Right lobe of liver (tissue), 6 donors: ENCODE measurements around the gene TLL2. TPM values are rescaled to one million over a fixed set of nuclear protein-coding genes. Genes with fewer than 3 reads are reported as not detected.

ENCODE experiments used
- ATAC-seq, 4 donors: fragments of 200-7000 bp; cut with Tn5 transposase; one replicate each; pipeline ENCODE4 v1.9.1; 2020; ENCODE audit warnings: mild to moderate bottlenecking in 4 of 4, moderate library complexity in 4 of 4
- DNase-seq, 3 donors: peaks; one replicate each; pipeline ENCODE4 v3.0.0-alpha.2; 2020
- H3K27ac ChIP-seq, 3 donors: fragments of 200-600 bp; one replicate each; pipeline ENCODE4 v1.8.0; 2022
- H3K27me3 ChIP-seq, 2 donors: fragments of 200-600 bp; one replicate each; pipeline ENCODE4 v1.8.0; 2022
- H3K36me3 ChIP-seq, 4 donors: fragments of 200-600 bp; sonication (generic) in 1 of 4; one replicate each; pipeline versions ENCODE4 v1.5.1 to v1.8.0; 2017 to 2022; ENCODE audit warnings: control low read depth in 1 of 4
- H3K4me1 ChIP-seq, 4 donors: fragments of 200-600 bp; sonication (generic) in 1 of 4; one replicate each; pipeline versions ENCODE4 v1.5.1 to v1.8.0; 2017 to 2022; ENCODE audit warnings: control low read depth in 1 of 4
- H3K4me3 ChIP-seq, 3 donors: fragments of 200-600 bp; one replicate each; pipeline ENCODE4 v1.8.0; 2022
- H3K9me3 ChIP-seq, 4 donors: fragments of 200-600 bp; sonication (generic) in 1 of 4; one replicate each; pipeline versions ENCODE4 v1.5.1 to v1.8.0; 2017 to 2022; ENCODE audit warnings: control low read depth in 1 of 4
- POLR2A ChIP-seq: fragments of 450-650 bp; IDR thresholded peaks from one replicate; pipeline ENCODE4 v1.6.1; 2017; ENCODE audit warnings: antibody characterized with exemption, mild to moderate bottlenecking
- WGBS: methylation state at CpG from one replicate; pipeline ENCODE4 v1.1.6; 2018; ENCODE audit warnings: low coverage, low lambda C conversion rate; ENCODE audit not compliant: insufficient coverage; ENCODE audit errors: missing lambda C conversion rate; 5-methylcytosine and 5-hydroxymethylcytosine counted together
- intact Hi-C, 2 donors: fragments of 100-400 bp; cut with DNase I; formaldehyde crosslinking; loops; one replicate each; pipeline versions ENCODE4 v1.11.2 to v1.14.1; 2022
- total RNA-seq, 6 experiments: library from RNA; depleted of rRNA in 2 of 6; stranded (reverse); fragments of >200 nt in 2 of 6; fragmentation: NEBNext Ultra II Directional in 3 of 6; extraction: Animal tissue kit (Norgen Biotek cat#: 25700) in 3 of 6; gene quantifications; one replicate each; pipeline versions ENCODE4 v1.1.0 to v1.2.4, GENCODE V29; 2016 to 2023
- TF ChIP-seq, protein P1 (sequence below), 4 donors: fragments of 200-600 bp in 3 of 4; fragments of 450-650 bp in 1 of 4; IDR thresholded peaks; one replicate each; pipeline versions ENCODE4 v1.5.1 to v1.8.0; 2016 to 2022; ENCODE audit warnings: antibody characterized with exemption in 4 of 4, mild to moderate bottlenecking in 2 of 4
- donor health status: DM: no; HTN: yes; CAD: no.
- donor health status: DM: no; HTN: no; CAD: no.
- donor health status: DM: no; HTN: no; CAD: no.
- donor health status: DM: no; HTN: yes; CAD: no.
- donor health status: DM: no; HTN: yes; CAD: no.

Gene TLL2
- total RNA-seq, 6 experiments from 2014 or later = 0.11 to 0.14 TPM; not detected in 4

DNA sequence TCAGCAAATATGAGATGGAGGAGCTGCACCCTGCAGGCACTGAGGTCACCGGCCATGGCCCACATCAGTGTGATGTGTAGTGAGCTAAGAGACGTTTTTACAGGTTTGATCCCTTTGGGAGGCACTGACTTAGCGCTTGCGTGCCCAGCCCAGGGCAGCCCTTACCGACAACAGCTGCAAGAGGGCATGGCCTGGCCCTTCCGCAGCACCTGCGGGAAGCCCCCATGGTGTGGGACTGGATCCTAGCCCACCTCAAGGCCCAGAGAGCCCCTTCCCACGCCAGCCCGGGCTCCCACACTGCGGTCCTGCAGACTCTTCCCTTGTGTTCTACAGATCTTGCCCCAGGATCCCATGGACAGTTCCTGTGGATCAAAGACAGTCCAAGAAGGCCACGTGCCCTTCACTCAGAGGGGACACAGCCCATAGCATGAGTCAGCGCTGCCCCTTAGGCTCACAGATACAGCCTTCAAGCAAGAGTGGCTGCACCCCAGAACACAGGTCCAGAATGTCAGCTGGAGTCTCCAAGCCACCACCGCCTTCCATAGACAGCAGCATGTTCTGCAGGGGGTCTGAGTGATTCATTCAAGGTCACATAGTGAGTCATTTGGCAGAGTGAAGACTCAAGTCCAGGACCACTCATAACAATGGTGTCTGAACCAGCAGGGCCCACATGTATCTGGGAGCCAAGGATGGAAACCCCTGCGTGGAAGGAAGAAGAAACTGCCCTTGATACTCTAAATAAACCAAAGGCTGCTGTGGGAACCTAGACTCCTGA lies 25.4 kb downstream of the TLL2 start:
- Histone ChIP-seq H3K27me3 (no peaks in the 10 kb centered on the region), H3K27ac (no peak overlapping the region), H3K9me3 (no peaks in the 10 kb centered on the region), H3K4me1 (no peaks in the 10 kb centered on the region), H3K36me3 (no peaks in the 10 kb centered on the region), H3K4me3 (no peak overlapping the region)
- WGBS = 64% methylated on average over 3 of the region's 14 CpGs
- DNase-seq (no peak), ATAC-seq (no peak)
- intact Hi-C loops = no loop called here
- TF ChIP-seq, protein P1, sequence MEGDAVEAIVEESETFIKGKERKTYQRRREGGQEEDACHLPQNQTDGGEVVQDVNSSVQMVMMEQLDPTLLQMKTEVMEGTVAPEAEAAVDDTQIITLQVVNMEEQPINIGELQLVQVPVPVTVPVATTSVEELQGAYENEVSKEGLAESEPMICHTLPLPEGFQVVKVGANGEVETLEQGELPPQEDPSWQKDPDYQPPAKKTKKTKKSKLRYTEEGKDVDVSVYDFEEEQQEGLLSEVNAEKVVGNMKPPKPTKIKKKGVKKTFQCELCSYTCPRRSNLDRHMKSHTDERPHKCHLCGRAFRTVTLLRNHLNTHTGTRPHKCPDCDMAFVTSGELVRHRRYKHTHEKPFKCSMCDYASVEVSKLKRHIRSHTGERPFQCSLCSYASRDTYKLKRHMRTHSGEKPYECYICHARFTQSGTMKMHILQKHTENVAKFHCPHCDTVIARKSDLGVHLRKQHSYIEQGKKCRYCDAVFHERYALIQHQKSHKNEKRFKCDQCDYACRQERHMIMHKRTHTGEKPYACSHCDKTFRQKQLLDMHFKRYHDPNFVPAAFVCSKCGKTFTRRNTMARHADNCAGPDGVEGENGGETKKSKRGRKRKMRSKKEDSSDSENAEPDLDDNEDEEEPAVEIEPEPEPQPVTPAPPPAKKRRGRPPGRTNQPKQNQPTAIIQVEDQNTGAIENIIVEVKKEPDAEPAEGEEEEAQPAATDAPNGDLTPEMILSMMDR (IDR thresholded peaks at IDR 0.05) = no peak
- TF ChIP-seq POLR2A = no peak

DNA sequence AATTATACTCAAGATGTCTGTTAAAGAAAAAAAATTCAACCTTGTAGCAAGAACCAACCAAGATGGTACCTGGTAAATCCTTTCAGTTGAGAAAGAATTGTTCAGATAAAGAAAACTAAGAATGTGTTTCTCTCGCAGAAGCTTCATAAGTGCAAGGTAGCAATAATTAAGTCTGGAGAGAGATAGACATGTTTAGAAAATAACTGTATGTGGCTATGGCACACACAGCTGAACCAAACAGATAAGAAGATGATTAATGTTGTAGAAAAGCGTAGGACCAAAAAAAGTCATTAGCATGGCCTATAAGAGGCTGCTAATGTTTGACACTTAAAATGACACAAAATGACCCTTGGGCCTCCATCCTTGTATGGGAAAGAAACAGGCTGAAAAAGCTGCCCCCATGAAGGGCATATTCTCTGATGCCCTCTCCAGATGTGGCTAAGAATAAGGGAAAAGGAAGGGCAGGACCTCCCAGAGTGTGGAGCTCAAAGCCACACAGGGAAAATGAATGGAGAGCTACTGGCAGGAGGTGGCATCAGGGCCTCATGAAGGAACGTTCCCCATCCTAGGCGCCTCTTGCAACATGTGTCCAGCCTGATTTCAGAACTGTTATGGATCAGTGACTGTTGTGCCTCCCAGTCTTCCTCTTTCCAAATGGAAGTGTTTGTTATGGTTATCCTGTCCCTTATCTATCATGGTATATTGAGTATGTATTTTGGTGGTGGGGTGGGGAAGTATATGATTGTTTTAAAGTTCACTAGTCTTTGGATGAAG lies 30.7 kb downstream of the TLL2 start:
- no peaks in the 10 kb centered on the region for H3K27me3 ChIP-seq
- no peaks in the 10 kb centered on the region for H3K36me3 ChIP-seq
- DNase-seq = no peak
- 76% methylated on average over 4 of the region's 4 CpGs for WGBS
- no peaks in the 10 kb centered on the region for H3K4me1 ChIP-seq
- no peak overlapping the region for H3K27ac ChIP-seq
- H3K4me3 ChIP-seq = no peak overlapping the region
- H3K9me3 ChIP-seq = no peaks in the 10 kb centered on the region
- ATAC-seq = no peak
- TF ChIP-seq POLR2A = no peak
- TF ChIP-seq, protein P1 (IDR thresholded peaks at IDR 0.05) = no peak
- intact Hi-C loops = no loop called here

DNA sequence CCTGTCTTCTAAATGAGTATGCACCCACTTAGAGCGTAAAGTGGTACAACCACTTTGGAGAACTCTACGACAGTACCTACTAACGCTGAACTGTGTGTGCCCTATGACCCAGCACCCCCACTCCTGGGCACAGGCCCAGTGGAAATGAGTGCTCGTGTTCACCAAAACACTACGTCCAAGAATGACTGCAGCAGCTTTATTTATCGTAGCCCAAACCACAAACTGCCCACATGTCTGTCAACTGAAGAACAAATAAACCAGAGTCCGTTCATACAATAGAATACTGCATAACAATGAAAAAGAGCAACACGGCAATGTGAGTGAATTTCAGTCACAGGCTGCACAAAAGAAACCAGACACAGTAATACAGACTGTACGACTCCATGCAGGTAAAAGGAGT lies 35.4 kb downstream of the TLL2 start:
- no peak for DNase-seq
- H3K27ac ChIP-seq = no peak overlapping the region

DNA sequence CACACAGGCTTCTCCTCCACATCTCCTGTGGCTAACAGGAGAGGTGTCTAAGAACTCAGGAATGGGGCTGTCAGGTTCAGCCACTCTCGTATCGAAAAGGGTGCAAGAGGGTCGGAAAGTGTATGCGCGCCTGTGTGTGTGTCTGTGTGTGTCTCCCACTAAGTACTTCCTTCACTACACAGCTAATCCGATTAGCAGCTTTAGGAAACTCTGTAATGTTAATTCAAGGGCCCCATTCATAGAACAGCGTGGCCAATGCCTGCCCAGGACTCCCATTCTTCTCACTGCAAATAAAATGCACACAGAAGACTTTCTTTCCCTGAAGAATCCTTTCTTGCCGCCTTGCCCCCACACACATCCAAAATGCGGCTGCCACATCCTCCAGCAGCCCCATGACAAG lies 39.9 kb downstream of the TLL2 start:
- ATAC-seq (no peak), DNase-seq (no peak)
- Histone ChIP-seq H3K9me3 (no peaks in the 10 kb centered on the region), H3K4me1 (no peaks in the 10 kb centered on the region), H3K27me3 (no peaks in the 10 kb centered on the region), H3K4me3 (no peak overlapping the region), H3K27ac (no peak overlapping the region), H3K36me3 (no peaks in the 10 kb centered on the region)
- TF ChIP-seq, protein P1 (IDR thresholded peaks at IDR 0.05) = no peak
- no peak for TF ChIP-seq POLR2A
- intact Hi-C loops = no loop called here
- 62% methylated on average over 9 of the region's 9 CpGs for WGBS

More for the DNA sequence above, 35.4 kb downstream of the TLL2 start:
- intact Hi-C loops = no loop called here
- no peak for ATAC-seq
- Histone ChIP-seq H3K4me3 (no peak overlapping the region), H3K9me3 (no peaks in the 10 kb centered on the region), H3K4me1 (no peaks in the 10 kb centered on the region), H3K27me3 (no peaks in the 10 kb centered on the region), H3K36me3 (no peaks in the 10 kb centered on the region)
- no peak for TF ChIP-seq POLR2A
- TF ChIP-seq, protein P1 (IDR thresholded peaks at IDR 0.05) = no peak
- WGBS = 64% methylated on average over 8 of the region's 9 CpGs
